Brain microvascular endothelial cell (primary cell): Measurements from ENCODE around the gene CYTL1.

Source experiments
- DNase-seq: peaks from one replicate; pipeline ENCODE4 v3.0.0-alpha.2; 2020
- H3K27ac ChIP-seq: fragments of 250-450 bp; sonication (Bioruptor Pico); 2 replicates; pipeline ENCODE4 v1.5.1; 2020; ENCODE audit warnings: mild to moderate bottlenecking, moderate library complexity
- H3K27me3 ChIP-seq: fragments of 250-450 bp; sonication (Bioruptor Pico); replicated peaks from 2 replicates; pipeline ENCODE4 v1.5.1; 2020; ENCODE audit warnings: mild to moderate bottlenecking
- H3K36me3 ChIP-seq: fragments of 250-450 bp; sonication (Bioruptor Pico); replicated peaks from 2 replicates; pipeline ENCODE4 v1.5.1; 2020; ENCODE audit warnings: mild to moderate bottlenecking
- H3K4me3 ChIP-seq: 2 replicates; pipeline ENCODE4 v1.5.1; 2011; ENCODE audit warnings: low read depth, mild to moderate bottlenecking, control low read depth, low read length, moderate library complexity
- in situ Hi-C: cut with HindIII; loops from 2 replicates; pipeline ENCODE4 v1.10.0; 2017; ENCODE audit warnings: low sequenced_read_pairs, low pct_ligation_motif_present
- TF ChIP-seq, protein P1 (sequence below): IDR thresholded peaks from 2 replicates; pipeline ENCODE4 v1.5.1; 2011; ENCODE audit warnings: low read depth, mild to moderate bottlenecking, moderate library complexity, low read length, control low read depth, inconsistent platforms; ENCODE audit errors: missing control alignments

Gene CYTL1

DNA sequence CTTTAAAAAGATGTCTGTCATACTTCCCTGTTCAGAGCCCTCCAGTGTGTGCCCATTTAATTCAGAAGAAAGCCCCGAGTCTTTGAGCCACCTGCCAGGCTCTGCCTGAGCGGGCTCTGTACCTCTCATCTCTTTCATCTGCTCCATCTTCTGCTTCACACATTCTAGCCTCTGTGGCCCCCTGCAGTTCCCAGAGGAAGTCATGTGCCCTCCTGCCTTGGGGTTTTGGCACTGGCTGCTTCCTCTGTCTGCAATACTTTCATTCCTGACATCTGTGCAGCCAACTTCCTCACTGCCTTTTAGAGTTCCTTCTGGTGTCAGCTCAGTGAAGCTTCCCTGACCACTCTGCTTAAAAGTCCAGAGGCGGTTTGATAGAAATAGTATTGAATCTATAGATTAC is 25.8 kb upstream of the CYTL1 start:
- DNase-seq: peak; percentile 20
- H3K4me3 ChIP-seq: no peak overlapping the region
- H3K27me3 ChIP-seq: no peaks in the 10 kb centered on the region
- no peaks in the 10 kb centered on the region for H3K36me3 ChIP-seq
- in situ Hi-C loops: no loop called here
- no peak overlapping the region for H3K27ac ChIP-seq
- TF ChIP-seq, protein P1, sequence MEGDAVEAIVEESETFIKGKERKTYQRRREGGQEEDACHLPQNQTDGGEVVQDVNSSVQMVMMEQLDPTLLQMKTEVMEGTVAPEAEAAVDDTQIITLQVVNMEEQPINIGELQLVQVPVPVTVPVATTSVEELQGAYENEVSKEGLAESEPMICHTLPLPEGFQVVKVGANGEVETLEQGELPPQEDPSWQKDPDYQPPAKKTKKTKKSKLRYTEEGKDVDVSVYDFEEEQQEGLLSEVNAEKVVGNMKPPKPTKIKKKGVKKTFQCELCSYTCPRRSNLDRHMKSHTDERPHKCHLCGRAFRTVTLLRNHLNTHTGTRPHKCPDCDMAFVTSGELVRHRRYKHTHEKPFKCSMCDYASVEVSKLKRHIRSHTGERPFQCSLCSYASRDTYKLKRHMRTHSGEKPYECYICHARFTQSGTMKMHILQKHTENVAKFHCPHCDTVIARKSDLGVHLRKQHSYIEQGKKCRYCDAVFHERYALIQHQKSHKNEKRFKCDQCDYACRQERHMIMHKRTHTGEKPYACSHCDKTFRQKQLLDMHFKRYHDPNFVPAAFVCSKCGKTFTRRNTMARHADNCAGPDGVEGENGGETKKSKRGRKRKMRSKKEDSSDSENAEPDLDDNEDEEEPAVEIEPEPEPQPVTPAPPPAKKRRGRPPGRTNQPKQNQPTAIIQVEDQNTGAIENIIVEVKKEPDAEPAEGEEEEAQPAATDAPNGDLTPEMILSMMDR: no peak

DNA sequence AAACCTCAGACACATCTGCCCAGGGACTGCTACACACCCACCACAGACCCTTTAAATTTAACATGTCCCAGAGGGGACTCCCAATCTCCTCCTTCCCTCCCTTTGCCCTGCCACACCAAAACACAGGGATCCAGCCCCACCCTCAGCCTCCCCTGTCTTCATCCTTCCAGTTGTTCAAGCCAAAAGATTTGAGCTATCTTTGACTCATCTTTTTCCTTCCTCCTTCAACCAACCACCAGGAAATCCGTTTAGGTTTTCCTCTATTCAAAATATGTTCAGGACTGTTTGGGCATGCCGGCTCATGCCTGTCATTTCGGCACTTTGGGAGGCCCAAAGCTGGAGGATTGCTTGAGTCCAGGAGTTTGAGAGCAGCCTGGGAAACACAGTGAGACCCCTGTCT is 25.1 kb upstream of the CYTL1 start:
- Histone ChIP-seq H3K36me3 (no peaks in the 10 kb centered on the region), H3K4me3 (no peak overlapping the region), H3K27me3 (no peaks in the 10 kb centered on the region), H3K27ac (no peak overlapping the region)
- DNase-seq: no peak
- TF ChIP-seq, protein P1: no peak
- in situ Hi-C loops: no loop called here

DNA sequence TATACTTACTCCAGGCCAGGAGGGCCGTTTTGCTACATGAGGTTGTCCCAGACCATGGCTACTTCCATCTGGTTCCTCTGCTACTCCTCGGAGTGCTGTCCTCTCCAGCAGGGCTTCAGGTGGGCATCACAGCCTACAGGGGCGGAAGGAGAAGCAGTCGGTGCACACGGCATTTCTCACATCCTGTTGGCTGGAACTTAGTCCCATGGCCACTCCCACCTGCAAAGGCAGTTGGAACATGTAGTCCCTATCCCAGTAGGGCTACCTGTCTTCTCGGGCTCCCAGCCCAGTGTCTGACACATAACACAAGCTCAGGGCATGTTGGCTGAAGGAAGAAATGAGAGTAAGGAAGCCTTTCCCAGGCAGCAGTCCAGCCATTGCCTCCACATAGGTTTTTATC is 24.3 kb upstream of the CYTL1 start:
- Histone ChIP-seq H3K27ac (no peak overlapping the region), H3K27me3 (no peaks in the 10 kb centered on the region), H3K4me3 (no peak overlapping the region), H3K36me3 (no peaks in the 10 kb centered on the region)
- in situ Hi-C loops: no loop called here
- TF ChIP-seq, protein P1: no peak
- DNase-seq: no peak

DNA sequence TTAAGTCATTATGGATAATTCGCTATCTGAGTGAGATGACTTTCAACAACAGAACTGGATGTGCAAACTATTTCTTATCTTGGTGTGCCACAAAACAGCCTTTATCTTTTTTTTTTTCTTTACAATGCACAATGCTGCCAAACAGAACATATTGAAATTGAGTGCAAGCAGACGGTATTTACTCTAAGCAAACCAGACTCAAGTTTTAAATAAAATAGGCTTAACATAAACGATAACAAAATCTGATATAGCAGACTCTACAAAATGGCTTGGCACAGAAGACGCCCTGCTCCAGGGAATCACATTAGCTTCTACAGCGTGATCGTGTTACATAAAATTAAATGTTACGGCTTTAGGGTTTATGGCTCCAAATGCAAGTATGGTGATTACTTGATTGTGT is 22.4 kb upstream of the CYTL1 start:
- DNase-seq: no peak
- no peak overlapping the region for H3K4me3 ChIP-seq
- in situ Hi-C loops: no loop called here
- no peaks in the 10 kb centered on the region for H3K36me3 ChIP-seq
- TF ChIP-seq, protein P1: no peak
- H3K27me3 ChIP-seq: no peaks in the 10 kb centered on the region
- no peak overlapping the region for H3K27ac ChIP-seq

DNA sequence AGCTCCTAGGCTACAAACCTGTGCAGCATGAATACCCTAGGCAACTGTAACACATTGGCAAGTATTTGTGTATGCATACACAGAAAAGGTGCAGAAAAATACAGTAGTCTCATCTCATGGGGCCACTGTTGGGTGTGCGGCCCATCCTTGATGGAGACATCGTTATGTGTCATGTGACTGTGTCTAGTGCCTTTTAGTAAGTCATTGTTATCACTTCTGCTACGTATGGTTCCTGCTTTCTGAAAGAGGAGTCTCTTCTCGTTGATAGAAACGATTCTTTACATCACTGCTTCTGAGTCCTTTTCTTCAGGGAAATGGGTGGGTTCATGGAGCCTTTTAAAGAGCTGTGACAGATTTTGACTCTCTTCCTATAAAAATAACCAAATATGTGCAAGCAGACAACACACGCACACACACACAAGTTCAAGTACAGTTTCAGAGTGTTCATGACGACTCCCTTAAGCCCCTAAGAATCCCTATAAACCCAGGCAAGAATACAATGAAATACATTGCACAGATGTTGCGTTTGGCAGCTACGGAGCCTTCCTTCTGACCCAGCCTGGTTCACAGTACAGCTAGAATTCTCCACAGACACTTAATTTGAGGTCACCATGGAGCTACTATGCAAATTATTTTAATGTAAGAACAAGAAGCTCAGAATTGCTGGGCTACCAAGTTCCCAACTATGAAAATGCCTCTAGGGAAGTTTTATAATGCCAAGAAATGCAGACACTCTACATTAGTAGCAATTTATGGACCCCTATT is 21.8 kb upstream of the CYTL1 start:
- in situ Hi-C loops: no loop called here
- DNase-seq: no peak
- H3K27ac ChIP-seq: no peak overlapping the region
- no peaks in the 10 kb centered on the region for H3K36me3 ChIP-seq
- no peaks in the 10 kb centered on the region for H3K27me3 ChIP-seq
- H3K4me3 ChIP-seq: no peak overlapping the region
- TF ChIP-seq, protein P1: no peak

DNA sequence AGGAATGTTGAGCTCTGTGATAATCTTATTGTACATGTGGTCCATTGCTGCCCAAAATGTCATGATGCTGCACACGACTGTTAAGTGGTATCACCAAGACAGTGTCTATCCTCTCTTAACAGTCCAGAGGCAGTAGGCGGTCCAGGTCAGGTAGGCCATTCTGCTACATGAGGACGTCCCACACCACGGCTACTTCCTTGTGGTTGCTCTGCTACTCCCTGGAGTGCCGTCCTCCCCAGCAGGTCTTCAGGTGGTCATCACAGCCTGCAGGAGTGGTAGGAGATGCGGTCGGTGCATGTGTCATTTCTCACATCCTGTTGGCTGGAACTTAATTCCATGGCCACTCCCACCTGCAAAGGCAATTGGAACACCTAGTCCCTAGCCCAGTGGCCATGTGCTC is 20.5 kb upstream of the CYTL1 start:
- in situ Hi-C loops: no loop called here
- H3K36me3 ChIP-seq: no peaks in the 10 kb centered on the region
- no peaks in the 10 kb centered on the region for H3K27me3 ChIP-seq
- H3K27ac ChIP-seq: no peak overlapping the region
- no peak overlapping the region for H3K4me3 ChIP-seq
- DNase-seq: no peak
- TF ChIP-seq, protein P1: no peak
